Epithelial cell of esophagus (primary cell): Measurements from ENCODE around the gene SCLT1.
"Not testable (repeated sequence)": the region's sequence is repeated elsewhere in the genome, so short reads cannot be mapped to it uniquely, and the experiment has no call there.

ENCODE experiments used
- DNase-seq: peaks from one replicate; pipeline ENCODE4 v3.0.0; 2010; ENCODE audit warnings: low read depth
- H3K4me3 ChIP-seq: 2 replicates; pipeline ENCODE4 v1.5.1; 2011; ENCODE audit warnings: mild to moderate bottlenecking, low read length, control low read depth
- CTCF ChIP-seq: IDR thresholded peaks from 2 replicates; pipeline ENCODE4 v1.5.1; 2011; ENCODE audit warnings: low read depth, mild to moderate bottlenecking, low read length, control low read depth, inconsistent platforms; ENCODE audit not compliant: insufficient read depth; ENCODE audit errors: missing control alignments

Gene SCLT1

GRCh38 chr4:129093191-129093920, at the start of gene SCLT1:
Gene SCLT1, minus strand, starts transcription at chr4:129093539. Its CDS starts 436 bp downstream, at chr4:129093103.
- peak within 1 kb of the TSS; percentile 89 for H3K4me3 ChIP-seq
- TF ChIP-seq CTCF, result no peak
- DNase-seq, result peak; percentile 99

GRCh38 chr4:129140521-129140920, 47.2 kb upstream of the SCLT1 start:
- DNase-seq, result no peak
- TF ChIP-seq CTCF, result peak; percentile 6
- H3K4me3 ChIP-seq, result no peak overlapping the region

GRCh38 chr4:129138810-129139496, 45.6 kb upstream of the SCLT1 start:
- H3K4me3 ChIP-seq, result no peak overlapping the region
- DNase-seq, result peak; percentile 56
- no peak for TF ChIP-seq CTCF

GRCh38 chr4:129136433-129136832, 43.1 kb upstream of the SCLT1 start:
- TF ChIP-seq CTCF, result no peak
- DNase-seq, result no peak
- H3K4me3 ChIP-seq, result no peak overlapping the region

GRCh38 chr4:129131343-129131742, 38.0 kb upstream of the SCLT1 start:
- DNase-seq, result no peak
- TF ChIP-seq CTCF, result no peak
- H3K4me3 ChIP-seq, result no peak overlapping the region

- no peak for TF ChIP-seq CTCF
- no peak for DNase-seq
- H3K4me3 ChIP-seq, result no peak overlapping the region
Measured at GRCh38 chr4:129129143-129129542, 35.8 kb upstream of the SCLT1 start.

GRCh38 chr4:129126614-129127013, 33.3 kb upstream of the SCLT1 start:
- H3K4me3 ChIP-seq, DNase-seq: not testable (repeated sequence)
